Keratinocyte (primary cell): ENCODE measurements around the gene OSBPL5. TPM values are rescaled to one million over a fixed set of nuclear protein-coding genes. Genes with fewer than 3 reads are reported as not detected.
A peak's percentile ranks its signal among the peaks of the same experiment; 100 is the strongest.

ENCODE experiments used
- DNase-seq: peaks from one replicate; pipeline ENCODE4 v3.0.0-alpha.2; 2011; ENCODE audit warnings: low read depth, missing footprints, low spot score
- FAIRE-seq: peaks from 2 replicates; lab custom pipeline; 2011; peaks lifted over from hg19 to GRCh38; lab: Jason Lieb, UNC
- H2AFZ ChIP-seq: 2 replicates; pipeline ENCODE4 v1.6.0; 2012; ENCODE audit warnings: low read length, control low read depth, inconsistent platforms; ENCODE audit not compliant: control insufficient read depth
- H3K27ac ChIP-seq: 2 replicates; pipeline ENCODE4 v1.5.1; 2011; ENCODE audit warnings: low read length; ENCODE audit not compliant: control insufficient read depth, insufficient read depth
- H3K27me3 ChIP-seq: 3 replicates; pipeline ENCODE4 v1.6.0; 2011; ENCODE audit warnings: low read length; ENCODE audit not compliant: control insufficient read depth, insufficient read depth; ENCODE audit errors: extremely low read depth
- H3K36me3 ChIP-seq, 2 experiments: 2 replicates in 1 of 2; 3 replicates in 1 of 2; pipeline ENCODE4 v1.5.1; 2011; ENCODE audit warnings: low read length in 2 of 2, mild to moderate bottlenecking in 1 of 2; ENCODE audit not compliant: control insufficient read depth in 2 of 2, insufficient read depth in 2 of 2; ENCODE audit errors: extremely low read depth in 1 of 2
- H3K4me1 ChIP-seq: 3 replicates; pipeline ENCODE4 v1.5.1; 2011; ENCODE audit warnings: low read length; ENCODE audit not compliant: control insufficient read depth, insufficient read depth; ENCODE audit errors: extremely low read depth
- H3K4me2 ChIP-seq: 3 replicates; pipeline ENCODE4 v1.6.0; 2011; ENCODE audit warnings: low read depth, low read length; ENCODE audit not compliant: control insufficient read depth, insufficient read depth; ENCODE audit errors: extremely low read depth
- H3K4me3 ChIP-seq, 3 experiments: fragments of 200-600 bp in 1 of 3; sonication (generic) in 1 of 3; 2 replicates in 2 of 3; 3 replicates in 1 of 3; pipeline ENCODE4 v1.5.1; 2011 to 2016; ENCODE audit warnings: low read length in 3 of 3, mild to moderate bottlenecking in 3 of 3, control low read depth in 2 of 3, inconsistent platforms in 1 of 3, low read depth in 1 of 3, mixed read lengths in 1 of 3, mixed run types in 1 of 3, moderate library complexity in 1 of 3; ENCODE audit not compliant: control insufficient read depth in 2 of 3, insufficient read depth in 2 of 3; ENCODE audit errors: extremely low read depth in 1 of 3
- H3K79me2 ChIP-seq: 2 replicates; pipeline ENCODE4 v1.6.0; 2012; ENCODE audit warnings: low read length; ENCODE audit not compliant: control insufficient read depth, insufficient read depth
- H3K9ac ChIP-seq: 3 replicates; pipeline ENCODE4 v1.6.0; 2011; ENCODE audit warnings: low read length; ENCODE audit not compliant: control insufficient read depth, insufficient read depth; ENCODE audit errors: extremely low read depth
- H3K9me1 ChIP-seq: 3 replicates; pipeline ENCODE4 v1.6.0; 2011; ENCODE audit warnings: low read length; ENCODE audit not compliant: control insufficient read depth, insufficient read depth; ENCODE audit errors: extremely low read depth
- H3K9me3 ChIP-seq: 2 replicates; pipeline ENCODE4 v1.5.1; 2012; ENCODE audit warnings: low read depth, low read length; ENCODE audit not compliant: control insufficient read depth
- H4K20me1 ChIP-seq: 3 replicates; pipeline ENCODE4 v1.6.0; 2011; ENCODE audit warnings: low read length; ENCODE audit not compliant: control insufficient read depth, insufficient read depth; ENCODE audit errors: extremely low read depth
- EZH2 ChIP-seq: IDR thresholded peaks from one replicate; pipeline ENCODE4 v1.6.1; 2012; ENCODE audit warnings: inconsistent platforms, mild to moderate bottlenecking, low read length, moderate library complexity
- dilution Hi-C: fragments of 300-500 bp; cut with MboI; formaldehyde crosslinking; loops from one replicate; pipeline ENCODE4 v1.7.0; 2020; ENCODE audit warnings: low sequenced_read_pairs; ENCODE audit not compliant: extremely low pct_ligation_motif_present
- polyA plus RNA-seq, 5 experiments: library from polyadenylated mRNA; depleted of rRNA in 3 of 5; stranded (reverse) in 3 of 5; stranded (forward) in 1 of 5; unstranded in 1 of 5; fragments of >200 nt; gene quantifications; 1 replicate in 1 of 5; 2 replicates in 3 of 5; 3 replicates in 1 of 5; pipeline versions ENCODE4 v1.2.1 to v1.2.3, GENCODE V29; 2011 to 2012; ENCODE audit warnings: missing spikeins in 2 of 5, low read depth in 1 of 5, low replicate concordance in 1 of 5
- TF ChIP-seq, protein P1 (sequence below), 3 experiments: IDR thresholded peaks in 1 of 3; conservative IDR thresholded peaks in 1 of 3; optimal IDR thresholded peaks in 1 of 3; 2 replicates in 2 of 3; 3 replicates in 1 of 3; pipeline versions ENCODE3 to v1.5.1; 2011; ENCODE audit warnings: low read length in 3 of 3, mild to moderate bottlenecking in 3 of 3, moderate library complexity in 2 of 3, control low read depth in 1 of 3, inconsistent platforms in 1 of 3; ENCODE audit not compliant: insufficient read depth in 2 of 3; ENCODE audit errors: extremely low read depth in 1 of 3

The OSBPL5 gene
- polyA plus RNA-seq, 1 donor (not counting 4 experiments of a cell fraction or from before 2014, with no cell fraction given): 3.0 TPM

DNA sequence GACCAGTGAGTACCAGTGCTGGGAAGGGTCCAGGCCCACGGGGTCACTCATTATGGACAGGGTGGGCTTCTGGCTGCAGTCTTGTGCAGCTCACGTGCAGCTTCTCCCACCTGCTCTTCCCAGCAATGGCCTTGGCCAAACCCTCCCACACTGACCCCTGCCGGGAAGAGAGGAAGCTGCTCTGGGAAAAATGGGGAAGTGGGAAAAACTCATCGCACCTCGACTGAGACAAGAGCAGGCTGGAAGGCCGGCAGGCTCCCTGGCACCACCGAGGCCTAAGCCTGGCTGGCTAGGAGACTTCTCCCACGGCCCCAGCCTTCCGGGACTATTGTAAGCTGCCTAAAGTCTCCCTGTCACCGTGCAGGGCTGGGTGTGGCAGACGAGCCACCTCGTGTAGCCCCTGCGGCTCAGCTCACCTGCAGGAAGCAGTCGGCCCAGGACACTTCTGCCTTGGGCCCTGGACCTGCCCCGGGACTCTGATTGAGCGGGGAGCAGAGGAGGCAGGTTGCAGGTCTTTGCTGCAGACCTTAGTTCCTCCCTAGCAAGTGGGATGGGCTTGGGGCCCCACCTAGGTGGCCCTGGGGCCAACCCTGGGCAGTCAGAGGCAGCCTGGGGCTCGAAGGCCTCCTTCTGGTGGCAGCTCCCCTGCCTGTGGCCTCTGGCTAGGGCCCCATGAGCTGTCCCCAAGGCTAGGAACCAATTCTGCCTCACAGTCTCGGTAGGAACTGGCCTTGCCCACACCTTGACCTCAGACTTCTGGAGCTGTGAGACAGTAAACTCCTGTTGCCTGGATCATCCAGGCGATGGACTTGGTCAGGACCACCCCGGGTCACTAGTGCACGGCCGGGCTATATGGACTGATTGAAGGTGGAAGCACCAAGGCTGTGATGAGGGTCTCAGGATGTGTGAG lies 30.4 kb upstream of the OSBPL5 start:
- no peak overlapping the region for H3K27ac ChIP-seq

DNA sequence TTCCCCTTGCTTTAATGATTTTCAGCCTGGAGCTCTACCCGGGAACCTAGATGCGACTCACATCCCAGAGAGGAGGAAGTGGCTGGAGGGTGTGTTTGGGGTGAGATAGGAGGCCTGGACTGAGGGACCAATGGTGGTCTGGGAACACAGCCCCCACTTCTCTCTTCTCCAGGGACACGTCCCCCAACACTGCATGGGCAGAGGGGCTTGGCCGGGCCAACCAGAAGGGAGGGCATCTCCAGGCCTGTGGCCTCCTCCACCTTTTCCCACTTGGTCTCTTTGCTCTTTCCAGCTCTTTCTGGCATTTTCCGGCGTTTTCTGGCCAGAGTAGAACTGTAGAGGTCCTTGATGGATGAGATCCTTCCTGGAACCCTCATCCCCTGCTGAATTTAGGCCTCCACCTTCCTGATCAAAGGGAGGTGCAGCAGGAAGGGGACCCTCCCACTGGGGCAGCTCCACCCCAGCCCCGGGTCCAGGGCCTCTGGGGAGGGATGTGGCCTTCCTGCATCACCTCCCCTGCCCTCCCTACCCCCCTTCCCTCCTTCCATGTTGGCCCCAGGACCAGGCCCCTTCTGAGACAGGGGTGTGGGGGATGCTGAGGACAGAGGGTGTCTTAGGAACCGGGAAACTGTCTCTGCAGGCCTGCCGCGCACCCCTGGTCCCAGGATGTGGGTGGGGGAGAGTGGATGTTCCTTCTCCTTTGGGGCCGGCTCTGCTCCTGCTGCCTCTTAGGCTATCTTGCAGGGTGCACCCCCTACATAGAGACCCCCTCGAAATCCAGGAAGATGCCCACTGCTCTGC lies 29.1 kb upstream of the OSBPL5 start:
- H3K27me3 ChIP-seq: peaks cover 22% of the 10 kb centered on the region

More for the DNA sequence above, 30.4 kb upstream of the OSBPL5 start:
- no peak overlapping the region for H3K9ac ChIP-seq
- DNase-seq (no peak), FAIRE-seq (no peak)
- no peak for TF ChIP-seq EZH2
- TF ChIP-seq, protein P1, sequence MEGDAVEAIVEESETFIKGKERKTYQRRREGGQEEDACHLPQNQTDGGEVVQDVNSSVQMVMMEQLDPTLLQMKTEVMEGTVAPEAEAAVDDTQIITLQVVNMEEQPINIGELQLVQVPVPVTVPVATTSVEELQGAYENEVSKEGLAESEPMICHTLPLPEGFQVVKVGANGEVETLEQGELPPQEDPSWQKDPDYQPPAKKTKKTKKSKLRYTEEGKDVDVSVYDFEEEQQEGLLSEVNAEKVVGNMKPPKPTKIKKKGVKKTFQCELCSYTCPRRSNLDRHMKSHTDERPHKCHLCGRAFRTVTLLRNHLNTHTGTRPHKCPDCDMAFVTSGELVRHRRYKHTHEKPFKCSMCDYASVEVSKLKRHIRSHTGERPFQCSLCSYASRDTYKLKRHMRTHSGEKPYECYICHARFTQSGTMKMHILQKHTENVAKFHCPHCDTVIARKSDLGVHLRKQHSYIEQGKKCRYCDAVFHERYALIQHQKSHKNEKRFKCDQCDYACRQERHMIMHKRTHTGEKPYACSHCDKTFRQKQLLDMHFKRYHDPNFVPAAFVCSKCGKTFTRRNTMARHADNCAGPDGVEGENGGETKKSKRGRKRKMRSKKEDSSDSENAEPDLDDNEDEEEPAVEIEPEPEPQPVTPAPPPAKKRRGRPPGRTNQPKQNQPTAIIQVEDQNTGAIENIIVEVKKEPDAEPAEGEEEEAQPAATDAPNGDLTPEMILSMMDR (optimal IDR thresholded peaks at IDR 0.05 in 1 of 3, IDR thresholded peaks at IDR 0.05 in 1 of 3, conservative IDR thresholded peaks at IDR 0.05 in 1 of 3; ENCODE audit: extremely low read depth in 1 of 3, insufficient read depth in 2 of 3, low read length in 3 of 3): peak in 1 of 3 experiments; percentile 6
- H2AFZ ChIP-seq: no peak overlapping the region
- H3K9me1 ChIP-seq: no peaks in the 10 kb centered on the region
- no peaks in the 10 kb centered on the region for H4K20me1 ChIP-seq
- H3K4me2 ChIP-seq: no peak overlapping the region
- H3K9me3 ChIP-seq: no peaks in the 10 kb centered on the region
- no peak overlapping the region for H3K4me3 ChIP-seq
- dilution Hi-C loops: no loop called here
- H3K36me3 ChIP-seq: no peaks in the 10 kb centered on the region
- H3K27me3 ChIP-seq: peaks cover 23% of the 10 kb centered on the region
- no peaks in the 10 kb centered on the region for H3K4me1 ChIP-seq
- no peaks in the 10 kb centered on the region for H3K79me2 ChIP-seq

More for the DNA sequence above, 29.1 kb upstream of the OSBPL5 start:
- FAIRE-seq (no peak), DNase-seq (no peak)
- Histone ChIP-seq H4K20me1 (no peaks in the 10 kb centered on the region), H3K9me1 (no peaks in the 10 kb centered on the region), H3K36me3 (no peaks in the 10 kb centered on the region), H3K79me2 (no peaks in the 10 kb centered on the region), H3K9me3 (no peaks in the 10 kb centered on the region), H3K4me3 (no peak overlapping the region), H3K27ac (no peak overlapping the region), H3K4me2 (no peak overlapping the region), H3K4me1 (no peaks in the 10 kb centered on the region), H2AFZ (no peak overlapping the region), H3K9ac (no peak overlapping the region)
- dilution Hi-C loops: no loop called here
- TF ChIP-seq EZH2: no peak
